Lower leg skin (tissue), 3 donors: ENCODE results near the gene HGFAC.

Experiments used
- CTCF ChIP-seq, 3 donors: fragments of 450-650 bp; IDR thresholded peaks; one replicate each; pipeline ENCODE4 v1.5.1; 2016; ENCODE audit warnings: antibody characterized with exemption in 3 of 3, mild to moderate bottlenecking in 3 of 3, moderate library complexity in 2 of 3
- POLR2A ChIP-seq, 2 donors: fragments of 450-650 bp; IDR thresholded peaks; one replicate each; pipeline ENCODE4 v1.6.1; 2016 to 2017; ENCODE audit warnings: antibody characterized with exemption in 2 of 2, mild to moderate bottlenecking in 1 of 2, moderate library complexity in 1 of 2

- TF ChIP-seq CTCF (IDR thresholded peaks at IDR 0.05) (no peak), POLR2A (IDR thresholded peaks at IDR 0.05) (no peak)
Measured at GRCh38 chr4:3444351-3445110, 2.8 kb downstream of the HGFAC start.
